MCF 10A (cell line): ENCODE data around the gene APOB. TPM values are rescaled to one million over a fixed set of nuclear protein-coding genes. Genes with fewer than 3 reads are reported as not detected.

Source experiments
- BruUV-seq: library from RNA; stranded (reverse); fragments of 400-500 nt; replicated peaks from 2 replicates; lab custom pipeline; 2021; lab: Mats Ljungman, UMichigan
- CTCF ChIA-PET: fragments of 300-600 bp; sonication (Branson Sonifier 250); formaldehyde crosslinking; extraction: SDS; loops from one replicate; lab custom pipeline; 2021; ENCODE audit warnings: antibody characterized with exemption, inconsistent platforms; lab: Yijun Ruan, JAX
- POLR2A ChIA-PET: fragments of 300-600, 350-650 bp; sonication (Branson Sonifier 250); formaldehyde crosslinking; extraction: SDS; loops from one replicate; lab custom pipeline; 2020; ENCODE audit warnings: antibody characterized with exemption, inconsistent platforms; lab: Yijun Ruan, JAX
- DNase-seq: peaks from one replicate; pipeline ENCODE4 v3.0.0-alpha.2; 2018; ENCODE audit not compliant: unreplicated experiment
- H3K27ac Mint-ChIP-seq: one replicate; pipeline ENCODE4 v1.8.0; 2022; ENCODE audit warnings: mild to moderate bottlenecking, low read depth, mixed read lengths; ENCODE audit not compliant: unreplicated experiment
- H3K27me3 Mint-ChIP-seq: one replicate; pipeline ENCODE4 v1.8.0; 2022; ENCODE audit warnings: mixed read lengths; ENCODE audit not compliant: insufficient read depth, unreplicated experiment
- H3K36me3 Mint-ChIP-seq: one replicate; pipeline ENCODE4 v1.8.0; 2022; ENCODE audit warnings: mild to moderate bottlenecking, moderate library complexity, mixed read lengths; ENCODE audit not compliant: insufficient read depth, unreplicated experiment
- H3K4me1 Mint-ChIP-seq: one replicate; pipeline ENCODE4 v1.8.0; 2022; ENCODE audit warnings: mixed read lengths; ENCODE audit not compliant: insufficient read depth, unreplicated experiment
- H3K4me3 Mint-ChIP-seq: one replicate; pipeline ENCODE4 v1.8.0; 2022; ENCODE audit warnings: mild to moderate bottlenecking, moderate library complexity, mixed read lengths; ENCODE audit not compliant: unreplicated experiment
- H3K9me3 Mint-ChIP-seq: one replicate; pipeline ENCODE4 v1.8.0; 2022; ENCODE audit warnings: mixed read lengths; ENCODE audit not compliant: unreplicated experiment
- intact Hi-C: fragments of 100-400 bp; cut with micrococcal nuclease; formaldehyde crosslinking; loops from 2 replicates; pipeline ENCODE4 v1.14.1; 2022
- total RNA-seq: library from RNA; stranded (reverse); gene quantifications from 2 replicates; pipeline ENCODE4 v1.2.3, GENCODE V29; 2022
- TF ChIP-seq, protein P1 (sequence below): fragments of 200-600 bp; IDR thresholded peaks from one replicate; pipeline ENCODE4 v1.8.0; 2022; ENCODE audit warnings: antibody characterized with exemption, mild to moderate bottlenecking; ENCODE audit not compliant: unreplicated experiment

Gene APOB
- total RNA-seq, 1 experiment from 2014 or later = not detected

DNA sequence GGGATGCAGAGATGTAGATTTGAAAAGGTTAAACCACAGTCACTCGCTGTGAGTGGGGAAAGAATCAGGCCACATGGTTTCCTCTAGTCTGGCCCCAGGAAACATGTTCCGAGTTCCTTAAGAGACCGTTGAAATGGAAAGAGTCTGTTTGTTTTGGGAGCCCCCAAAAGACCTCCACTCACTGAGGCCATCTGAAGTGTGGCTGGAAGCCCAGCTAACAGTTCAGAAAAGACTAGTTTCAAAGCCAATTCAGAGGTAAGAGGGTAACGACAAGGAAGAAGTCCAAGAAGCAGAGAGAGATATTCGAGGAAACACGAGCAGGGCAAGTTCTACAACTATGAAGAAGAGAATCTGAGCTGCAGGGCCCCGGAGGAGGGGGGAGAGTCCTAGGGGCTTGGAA is 61.0 kb downstream of the APOB start:
- Mint-ChIP-seq H3K4me1 (no peaks in the 10 kb centered on the region), H3K36me3 (no peaks in the 10 kb centered on the region), H3K4me3 (no peak overlapping the region), H3K27ac (no peak overlapping the region), H3K9me3 (no peaks in the 10 kb centered on the region), H3K27me3 (peaks cover 12% of the 10 kb centered on the region)
- TF ChIP-seq, protein P1, sequence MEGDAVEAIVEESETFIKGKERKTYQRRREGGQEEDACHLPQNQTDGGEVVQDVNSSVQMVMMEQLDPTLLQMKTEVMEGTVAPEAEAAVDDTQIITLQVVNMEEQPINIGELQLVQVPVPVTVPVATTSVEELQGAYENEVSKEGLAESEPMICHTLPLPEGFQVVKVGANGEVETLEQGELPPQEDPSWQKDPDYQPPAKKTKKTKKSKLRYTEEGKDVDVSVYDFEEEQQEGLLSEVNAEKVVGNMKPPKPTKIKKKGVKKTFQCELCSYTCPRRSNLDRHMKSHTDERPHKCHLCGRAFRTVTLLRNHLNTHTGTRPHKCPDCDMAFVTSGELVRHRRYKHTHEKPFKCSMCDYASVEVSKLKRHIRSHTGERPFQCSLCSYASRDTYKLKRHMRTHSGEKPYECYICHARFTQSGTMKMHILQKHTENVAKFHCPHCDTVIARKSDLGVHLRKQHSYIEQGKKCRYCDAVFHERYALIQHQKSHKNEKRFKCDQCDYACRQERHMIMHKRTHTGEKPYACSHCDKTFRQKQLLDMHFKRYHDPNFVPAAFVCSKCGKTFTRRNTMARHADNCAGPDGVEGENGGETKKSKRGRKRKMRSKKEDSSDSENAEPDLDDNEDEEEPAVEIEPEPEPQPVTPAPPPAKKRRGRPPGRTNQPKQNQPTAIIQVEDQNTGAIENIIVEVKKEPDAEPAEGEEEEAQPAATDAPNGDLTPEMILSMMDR = no peak
- POLR2A ChIA-PET = interaction anchor here (1.0 kb wide), 1 partner anchor 9 kb away, joined by 3 read pairs; no protein-coding TSS in a partner anchor
- CTCF ChIA-PET = interaction anchor here (0.6 to 0.8 kb wide), 3 partner anchors 19 to 1079 kb away, joined by 3 to 4 read pairs (median 3); no protein-coding TSS in a partner anchor
- BruUV-seq = no TSS peak
- intact Hi-C loops = no loop called here
- no peak for DNase-seq

- ChIA-PET POLR2A (no interaction called here), CTCF (interaction anchor here (1.4 to 2.7 kb wide), 2 partner anchors 15 to 196 kb away, joined by 7 to 12 read pairs; no protein-coding TSS in a partner anchor)
- peaks cover 3% of the 10 kb centered on the region for H3K27me3 Mint-ChIP-seq
- H3K4me3 Mint-ChIP-seq = no peak overlapping the region
- H3K27ac Mint-ChIP-seq = no peak overlapping the region
- DNase-seq = no peak
- H3K9me3 Mint-ChIP-seq = no peaks in the 10 kb centered on the region
- TF ChIP-seq, protein P1 = no peak
- intact Hi-C loops = no loop called here
- H3K36me3 Mint-ChIP-seq = no peaks in the 10 kb centered on the region
- H3K4me1 Mint-ChIP-seq = no peaks in the 10 kb centered on the region
- BruUV-seq = no TSS peak
Observed at GRCh38 chr2:20977520-20978180, 66.2 kb downstream of the APOB start.

DNA sequence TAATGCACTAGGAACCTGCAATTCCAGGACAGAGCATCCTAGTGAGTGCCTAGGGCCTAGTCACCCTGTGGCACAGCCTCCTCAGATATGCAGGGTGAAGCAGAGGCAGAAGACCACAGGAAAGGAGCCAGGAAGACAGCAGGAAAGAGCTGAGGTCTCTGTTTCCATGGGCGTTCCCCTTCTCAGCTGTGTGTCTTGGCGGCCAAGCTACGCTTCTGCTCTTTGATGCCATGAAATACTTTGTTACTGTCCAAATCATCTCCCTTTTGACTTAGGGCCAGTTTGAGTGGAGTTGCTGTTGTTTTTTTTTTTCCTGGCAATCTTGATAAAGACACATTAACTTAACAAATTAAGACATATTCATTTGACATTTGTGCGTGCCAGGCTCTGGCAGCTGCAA is 67.3 kb downstream of the APOB start:
- no peaks in the 10 kb centered on the region for H3K4me1 Mint-ChIP-seq
- intact Hi-C loops = no loop called here
- no peaks in the 10 kb centered on the region for H3K36me3 Mint-ChIP-seq
- CTCF ChIA-PET = interaction anchor here (0.6 to 2.7 kb wide), 3 partner anchors 14 to 195 kb away, joined by 4 to 12 read pairs (median 6); no protein-coding TSS in a partner anchor
- TF ChIP-seq, protein P1 = no peak
- BruUV-seq = no TSS peak
- H3K27ac Mint-ChIP-seq = no peak overlapping the region
- H3K27me3 Mint-ChIP-seq = no peaks in the 10 kb centered on the region
- no peaks in the 10 kb centered on the region for H3K9me3 Mint-ChIP-seq
- DNase-seq = no peak
- no peak overlapping the region for H3K4me3 Mint-ChIP-seq
- POLR2A ChIA-PET = interaction anchor here (0.5 kb wide), 1 partner anchor 608 kb away, joined by 3 read pairs; no protein-coding TSS in a partner anchor

DNA sequence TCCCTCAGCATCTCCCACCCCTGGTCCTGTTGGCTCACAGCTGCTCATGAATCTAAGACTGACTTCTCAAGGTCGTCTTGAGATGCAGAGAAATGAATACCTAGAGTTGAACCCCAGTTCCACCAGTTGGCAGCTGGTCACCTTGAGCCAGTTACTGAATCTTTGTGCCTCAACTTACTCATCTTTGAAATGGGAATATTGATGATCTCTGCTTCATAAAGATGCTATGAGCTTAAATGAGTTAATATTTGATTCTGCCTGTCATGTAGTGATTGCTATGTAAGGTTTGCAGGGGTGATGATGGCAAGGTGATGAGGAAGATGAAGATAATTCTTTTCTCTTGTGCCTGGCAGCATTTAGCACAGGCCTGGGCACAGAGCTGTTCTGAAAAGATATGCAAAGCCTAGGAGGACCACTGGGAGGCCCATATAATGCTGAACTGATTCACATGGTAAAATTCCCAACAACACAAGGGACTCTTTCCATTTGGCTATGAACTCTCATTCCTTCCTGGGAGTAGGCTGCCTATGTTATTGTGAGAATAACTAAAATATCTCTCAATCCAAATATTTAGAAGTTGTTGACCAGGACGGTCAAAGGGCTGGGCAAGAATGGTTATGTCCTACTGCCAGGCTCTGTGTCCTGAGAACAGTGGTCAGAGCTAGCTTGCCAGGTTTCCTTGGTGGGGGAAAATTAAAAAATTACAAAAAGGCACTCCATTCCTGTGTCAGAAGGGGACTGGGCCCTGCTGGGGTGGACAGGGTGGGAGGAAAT is 70.9 kb downstream of the APOB start:
- BruUV-seq = no TSS peak
- no peaks in the 10 kb centered on the region for H3K4me1 Mint-ChIP-seq
- no peak for DNase-seq
- ChIA-PET POLR2A (interaction anchor here (0.6 kb wide), 1 partner anchor 148 kb away, joined by 3 read pairs; no protein-coding TSS in a partner anchor), CTCF (interaction anchor here (0.9 to 3.0 kb wide), 5 partner anchors 9 to 312 kb away, joined by 3 to 25 read pairs (median 3); no protein-coding TSS in a partner anchor)
- H3K27me3 Mint-ChIP-seq = no peaks in the 10 kb centered on the region
- no peaks in the 10 kb centered on the region for H3K36me3 Mint-ChIP-seq
- H3K27ac Mint-ChIP-seq = no peak overlapping the region
- no peak overlapping the region for H3K4me3 Mint-ChIP-seq
- intact Hi-C loops = no loop called here
- H3K9me3 Mint-ChIP-seq = no peaks in the 10 kb centered on the region
- TF ChIP-seq, protein P1 = no peak
